Endodermal cell (in vitro differentiated cells): ENCODE measurements around the gene HEG1. TPM values are rescaled to one million over a fixed set of nuclear protein-coding genes. Genes with fewer than 3 reads are reported as not detected.

Source experiments
- DNase-seq: peaks from one replicate; pipeline ENCODE4 v3.0.0-alpha.2; 2017
- H3K27ac ChIP-seq: 2 replicates; pipeline ENCODE4 v1.5.1; 2013; ENCODE audit warnings: mild to moderate bottlenecking, low read depth, low read length, moderate library complexity
- H3K27me3 ChIP-seq: 2 replicates; pipeline ENCODE4 v1.6.1; 2013; ENCODE audit warnings: mild to moderate bottlenecking, low read length, moderate library complexity; ENCODE audit not compliant: insufficient read depth, control insufficient read depth, poor library complexity, severe bottlenecking
- H3K36me3 ChIP-seq: 2 replicates; pipeline ENCODE4 v1.7.0; 2013; ENCODE audit warnings: mild to moderate bottlenecking, low read length, moderate library complexity; ENCODE audit not compliant: control insufficient read depth, insufficient read depth
- H3K4me1 ChIP-seq: one replicate; pipeline ENCODE4 v1.7.0; 2013; ENCODE audit warnings: low read length; ENCODE audit not compliant: control insufficient read depth, insufficient read depth
- H3K4me3 ChIP-seq: 2 replicates; pipeline ENCODE4 v1.5.1; 2013; ENCODE audit warnings: mild to moderate bottlenecking, low read length, moderate library complexity
- H3K9ac ChIP-seq: 2 replicates; pipeline ENCODE4 v1.6.1; 2013; ENCODE audit warnings: mild to moderate bottlenecking, low read length, moderate library complexity; ENCODE audit not compliant: poor library complexity, severe bottlenecking; ENCODE audit errors: extremely low read depth
- H3K9me3 ChIP-seq: 2 replicates; pipeline ENCODE4 v1.6.1; 2013; ENCODE audit warnings: mild to moderate bottlenecking, low read length, moderate library complexity; ENCODE audit not compliant: control insufficient read depth
- H3K27ac Mint-ChIP-seq: 2 replicates; pipeline ENCODE4 v1.8.0; 2020; ENCODE audit warnings: mixed read lengths
- H3K27me3 Mint-ChIP-seq: 2 replicates; pipeline ENCODE4 v1.8.0; 2021; ENCODE audit warnings: mild to moderate bottlenecking, mixed read lengths; ENCODE audit not compliant: insufficient read depth
- H3K36me3 Mint-ChIP-seq: 2 replicates; pipeline ENCODE4 v1.8.0; 2020; ENCODE audit warnings: low read depth, mixed read lengths
- H3K4me1 Mint-ChIP-seq: 2 replicates; pipeline ENCODE4 v1.8.0; 2020; ENCODE audit warnings: mixed read lengths
- H3K4me3 Mint-ChIP-seq: 2 replicates; pipeline ENCODE4 v1.8.0; 2020; ENCODE audit warnings: mild to moderate bottlenecking, moderate library complexity, mixed read lengths
- H3K9me3 Mint-ChIP-seq: 2 replicates; pipeline ENCODE4 v1.8.0; 2020; ENCODE audit warnings: mild to moderate bottlenecking, mixed read lengths
- WGBS, 2 experiments: methylation state at CpG; one replicate each; pipeline versions ENCODE4 v1.1.5 to v1.1.7; 2013; ENCODE audit warnings: missing lambda C conversion rate in 2 of 2, mixed read lengths in 1 of 2; ENCODE audit not compliant: insufficient coverage in 1 of 2, insufficient read length in 1 of 2; 5-methylcytosine and 5-hydroxymethylcytosine counted together
- total RNA-seq, 2 donors: library from RNA; stranded (reverse); fragmentation: NEBNext Ultra II Directional in 1 of 2; extraction: Animal tissue kit (Norgen Biotek cat#: 25700) in 1 of 2; gene quantifications; 2 replicates in 1 of 2; 3 replicates in 1 of 2; pipeline ENCODE4 v1.2.1, GENCODE V29; 2021
- TF ChIP-seq, protein P1 (sequence below): fragments of 200-600 bp; sonication (generic); conservative IDR thresholded peaks from 2 replicates; pipeline ENCODE4 v1.5.0; 2021; ENCODE audit warnings: antibody characterized with exemption, mild to moderate bottlenecking

The HEG1 gene
- total RNA-seq, 2 donors from 2014 or later = 25.5 to 27.0 TPM

DNA sequence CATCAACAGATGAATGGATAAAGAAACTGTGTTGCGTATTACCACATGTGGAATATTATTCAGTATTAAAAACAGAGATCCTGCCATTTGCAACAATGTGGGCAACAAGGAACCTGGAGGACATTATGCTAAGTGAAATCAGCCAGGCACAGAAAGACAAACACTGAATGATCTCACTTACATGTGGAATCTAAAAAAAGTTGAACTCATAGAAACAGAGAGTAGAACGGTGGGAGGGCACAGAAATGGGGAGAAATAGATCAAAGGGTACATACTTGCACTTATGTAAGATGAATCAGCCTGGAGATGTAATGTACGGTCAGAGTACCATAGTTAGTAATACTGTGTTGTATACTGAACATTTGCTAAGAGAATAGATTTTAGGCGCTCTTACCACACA, 91.4 kb downstream of the HEG1 start:
- TF ChIP-seq, protein P1, sequence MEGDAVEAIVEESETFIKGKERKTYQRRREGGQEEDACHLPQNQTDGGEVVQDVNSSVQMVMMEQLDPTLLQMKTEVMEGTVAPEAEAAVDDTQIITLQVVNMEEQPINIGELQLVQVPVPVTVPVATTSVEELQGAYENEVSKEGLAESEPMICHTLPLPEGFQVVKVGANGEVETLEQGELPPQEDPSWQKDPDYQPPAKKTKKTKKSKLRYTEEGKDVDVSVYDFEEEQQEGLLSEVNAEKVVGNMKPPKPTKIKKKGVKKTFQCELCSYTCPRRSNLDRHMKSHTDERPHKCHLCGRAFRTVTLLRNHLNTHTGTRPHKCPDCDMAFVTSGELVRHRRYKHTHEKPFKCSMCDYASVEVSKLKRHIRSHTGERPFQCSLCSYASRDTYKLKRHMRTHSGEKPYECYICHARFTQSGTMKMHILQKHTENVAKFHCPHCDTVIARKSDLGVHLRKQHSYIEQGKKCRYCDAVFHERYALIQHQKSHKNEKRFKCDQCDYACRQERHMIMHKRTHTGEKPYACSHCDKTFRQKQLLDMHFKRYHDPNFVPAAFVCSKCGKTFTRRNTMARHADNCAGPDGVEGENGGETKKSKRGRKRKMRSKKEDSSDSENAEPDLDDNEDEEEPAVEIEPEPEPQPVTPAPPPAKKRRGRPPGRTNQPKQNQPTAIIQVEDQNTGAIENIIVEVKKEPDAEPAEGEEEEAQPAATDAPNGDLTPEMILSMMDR = no peak

DNA sequence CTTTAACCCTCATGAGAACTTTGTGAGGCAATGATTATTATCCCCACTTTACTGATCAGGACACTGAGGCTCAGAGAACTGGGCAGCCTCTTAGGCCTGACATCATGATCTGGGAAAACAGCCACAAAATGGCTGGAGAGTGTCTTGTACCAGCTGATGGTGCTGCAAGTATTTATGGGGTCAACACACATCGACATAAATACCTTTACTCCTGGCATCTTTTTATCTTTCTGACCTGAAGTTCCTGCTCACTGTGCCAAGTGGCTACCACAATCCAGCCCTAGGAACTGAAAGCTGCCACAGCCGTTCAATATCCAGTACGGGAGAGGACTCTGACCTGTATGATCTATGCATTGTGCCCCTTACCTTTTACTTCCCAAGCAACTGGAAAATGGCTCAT, 92.0 kb downstream of the HEG1 start:
- DNase-seq = no peak
- Mint-ChIP-seq H3K27ac (no peak overlapping the region), H3K9me3 (no peaks in the 10 kb centered on the region), H3K4me3 (no peak overlapping the region), H3K27me3 (no peaks in the 10 kb centered on the region), H3K36me3 (peaks cover 5% of the 10 kb centered on the region), H3K4me1 (no peaks in the 10 kb centered on the region)
- Histone ChIP-seq H3K9me3 (no peaks in the 10 kb centered on the region), H3K27me3 (no peaks in the 10 kb centered on the region), H3K36me3 (no peaks in the 10 kb centered on the region), H3K4me1 (no peaks in the 10 kb centered on the region), H3K27ac (no peak overlapping the region), H3K9ac (no peak overlapping the region), H3K4me3 (no peak overlapping the region)
- 92 to 93% methylated on average over 3 of the region's 3 CpGs for WGBS, 2 experiments
- TF ChIP-seq, protein P1 = no peak

More for the DNA sequence above, 91.4 kb downstream of the HEG1 start:
- no peak for DNase-seq
- Histone ChIP-seq H3K36me3 (peaks cover 6% of the 10 kb centered on the region), H3K9me3 (no peaks in the 10 kb centered on the region), H3K4me1 (no peaks in the 10 kb centered on the region), H3K4me3 (no peak overlapping the region), H3K27ac (no peak overlapping the region), H3K9ac (no peak overlapping the region), H3K27me3 (no peaks in the 10 kb centered on the region)
- Mint-ChIP-seq H3K4me3 (no peak overlapping the region), H3K4me1 (no peaks in the 10 kb centered on the region), H3K9me3 (no peaks in the 10 kb centered on the region), H3K36me3 (peaks cover 10% of the 10 kb centered on the region), H3K27ac (no peak overlapping the region), H3K27me3 (no peaks in the 10 kb centered on the region)
- 92 to 99% methylated on average over 3 of the region's 4 CpGs for WGBS, 2 experiments

DNA sequence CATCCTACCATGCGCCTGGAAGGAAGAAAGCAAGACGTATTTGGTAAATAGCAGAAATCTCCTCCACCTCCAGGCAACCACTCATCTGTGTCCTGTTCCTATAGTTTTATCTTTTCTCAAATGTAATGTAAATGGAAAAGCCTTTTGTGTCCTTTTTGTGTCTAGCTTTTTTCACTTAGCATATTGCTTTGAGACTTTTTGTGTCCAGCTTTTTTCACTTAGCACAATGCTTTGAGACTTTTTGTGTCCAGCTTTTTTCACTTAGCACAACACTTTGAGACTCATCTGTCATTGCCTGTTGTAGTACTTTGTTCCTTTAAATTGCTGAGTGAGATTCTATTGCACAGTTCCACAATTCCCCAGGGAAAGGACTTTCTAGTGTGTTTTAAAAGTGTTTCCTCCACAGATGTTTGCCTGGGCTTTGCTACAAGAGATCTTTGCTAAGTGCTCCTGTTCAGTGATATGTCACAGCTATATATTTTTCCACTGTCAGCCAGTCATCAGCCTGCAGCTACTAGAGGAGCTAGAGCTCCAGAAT, 93.3 kb downstream of the HEG1 start:
- Mint-ChIP-seq H3K27ac (no peak overlapping the region), H3K4me3 (no peak overlapping the region), H3K36me3 (no peaks in the 10 kb centered on the region), H3K27me3 (no peaks in the 10 kb centered on the region), H3K9me3 (no peaks in the 10 kb centered on the region), H3K4me1 (no peaks in the 10 kb centered on the region)
- Histone ChIP-seq H3K9me3 (no peaks in the 10 kb centered on the region), H3K4me1 (no peaks in the 10 kb centered on the region), H3K4me3 (no peak overlapping the region), H3K27me3 (no peaks in the 10 kb centered on the region), H3K27ac (no peak overlapping the region), H3K36me3 (no peaks in the 10 kb centered on the region), H3K9ac (no peak overlapping the region)
- TF ChIP-seq, protein P1 = no peak
- 100% methylated on average over 2 of the region's 2 CpGs; no CpG with 5 or more reads in 1 of the 2 experiments for WGBS, 2 experiments
- no peak for DNase-seq
